ENCODE data around the gene MICOS13. TPM values are rescaled to one million over a fixed set of nuclear protein-coding genes. Genes with fewer than 3 reads are reported as not detected.

Gene MICOS13
- total RNA-seq, 2 experiments from 2014 or later: 42.6 to 44.1 TPM

- ATAC-seq (ENCODE audit: low read depth) (no peak), DNase-seq (no peak)
- Mint-ChIP-seq H3K36me3 (peaks cover 8% of the 10 kb centered on the region), H3K9me3 (peaks cover 1% of the 10 kb centered on the region), H3K27ac (no peak overlapping the region), H3K4me1 (peaks cover 13% of the 10 kb centered on the region), H3K27me3 (peaks cover 2% of the 10 kb centered on the region), H3K4me3 (no peak overlapping the region)
- POLR2A ChIA-PET: interaction anchor here (1.1 to 1.3 kb wide), 3 partner anchors 9 to 55 kb away, joined by 3 to 5 read pairs (median 4); partner anchors contain the start of genes SAFB and SAFB2
Observed at GRCh38 chr19:5677136-5677535, 3.2 kb downstream of the MICOS13 start.

GRCh38 chr19:5676772-5677105 is 3.6 kb downstream of the MICOS13 start:
- DNase-seq (no peak), ATAC-seq (ENCODE audit: low read depth) (no peak)
- POLR2A ChIA-PET: interaction anchor here (1.1 to 1.3 kb wide), 3 partner anchors 10 to 54 kb away, joined by 3 to 5 read pairs (median 4); partner anchors contain the start of genes SAFB and SAFB2
- no peaks in the 10 kb centered on the region for H3K27me3 Mint-ChIP-seq
- peaks cover 13% of the 10 kb centered on the region for H3K4me1 Mint-ChIP-seq
- H3K36me3 Mint-ChIP-seq: peaks cover 8% of the 10 kb centered on the region
- H3K27ac Mint-ChIP-seq: no peak overlapping the region
- H3K4me3 Mint-ChIP-seq: no peak overlapping the region
- peaks cover 1% of the 10 kb centered on the region for H3K9me3 Mint-ChIP-seq

- peaks cover 8% of the 10 kb centered on the region for H3K36me3 Mint-ChIP-seq
- H3K4me3 Mint-ChIP-seq: no peak overlapping the region
- H3K4me1 Mint-ChIP-seq: peaks cover 9% of the 10 kb centered on the region
- ATAC-seq (ENCODE audit: low read depth): no peak
- no peak for DNase-seq
- POLR2A ChIA-PET: interaction anchor here (1.1 to 1.3 kb wide), 3 partner anchors 10 to 54 kb away, joined by 3 to 5 read pairs (median 4); partner anchors contain the start of genes SAFB and SAFB2
- H3K27me3 Mint-ChIP-seq: no peaks in the 10 kb centered on the region
- H3K9me3 Mint-ChIP-seq: peaks cover 1% of the 10 kb centered on the region
- H3K27ac Mint-ChIP-seq: peak overlapping the region; percentile 73
Observed at GRCh38 chr19:5676105-5676771, 4.1 kb downstream of the MICOS13 start.

- no peak overlapping the region for H3K4me3 Mint-ChIP-seq
- H3K27ac Mint-ChIP-seq: no peak overlapping the region
- peaks cover 1% of the 10 kb centered on the region for H3K9me3 Mint-ChIP-seq
- peaks cover 8% of the 10 kb centered on the region for H3K36me3 Mint-ChIP-seq
- peaks cover 6% of the 10 kb centered on the region for H3K4me1 Mint-ChIP-seq
- H3K27me3 Mint-ChIP-seq: no peaks in the 10 kb centered on the region
- no peak for DNase-seq
- no peak for ATAC-seq (ENCODE audit: low read depth)
- POLR2A ChIA-PET: no interaction called here
Observed at GRCh38 chr19:5674714-5675113, 5.6 kb downstream of the MICOS13 start.

GRCh38 chr19:5673752-5674151 is 6.6 kb downstream of the MICOS13 start:
- Mint-ChIP-seq H3K9me3 (peaks cover 1% of the 10 kb centered on the region), H3K4me1 (peaks cover 3% of the 10 kb centered on the region), H3K27ac (no peak overlapping the region), H3K27me3 (no peaks in the 10 kb centered on the region), H3K4me3 (no peak overlapping the region), H3K36me3 (peaks cover 13% of the 10 kb centered on the region)
- POLR2A ChIA-PET: no interaction called here
- DNase-seq: no peak
- no peak for ATAC-seq (ENCODE audit: low read depth)

GRCh38 chr19:5672708-5673459 is 7.4 kb downstream of the MICOS13 start:
- Mint-ChIP-seq H3K27me3 (no peaks in the 10 kb centered on the region), H3K9me3 (peaks cover 1% of the 10 kb centered on the region), H3K27ac (no peak overlapping the region), H3K4me3 (no peak overlapping the region), H3K4me1 (peaks cover 3% of the 10 kb centered on the region), H3K36me3 (peaks cover 13% of the 10 kb centered on the region)
- POLR2A ChIA-PET: no interaction called here
- no peak for DNase-seq
- no peak for ATAC-seq (ENCODE audit: low read depth)

- no peak overlapping the region for H3K27ac Mint-ChIP-seq
- ATAC-seq (ENCODE audit: low read depth) (no peak), DNase-seq (no peak)
- H3K4me3 Mint-ChIP-seq: no peak overlapping the region
- POLR2A ChIA-PET: no interaction called here
- H3K36me3 Mint-ChIP-seq: peaks cover 17% of the 10 kb centered on the region
- no peaks in the 10 kb centered on the region for H3K27me3 Mint-ChIP-seq
- H3K9me3 Mint-ChIP-seq: peaks cover 1% of the 10 kb centered on the region
- H3K4me1 Mint-ChIP-seq: peaks cover 3% of the 10 kb centered on the region
Observed at GRCh38 chr19:5671600-5671999, 8.7 kb downstream of the MICOS13 start.

- Mint-ChIP-seq H3K27ac (no peak overlapping the region), H3K4me1 (peaks cover 11% of the 10 kb centered on the region), H3K9me3 (peaks cover 1% of the 10 kb centered on the region), H3K4me3 (no peak overlapping the region), H3K36me3 (peaks cover 22% of the 10 kb centered on the region), H3K27me3 (no peaks in the 10 kb centered on the region)
- POLR2A ChIA-PET: no interaction called here
- ATAC-seq (ENCODE audit: low read depth) (no peak), DNase-seq (no peak)
Observed at GRCh38 chr19:5669212-5669611, 11.1 kb downstream of the MICOS13 start.

- no peak overlapping the region for H3K4me3 Mint-ChIP-seq
- H3K4me1 Mint-ChIP-seq: peaks cover 11% of the 10 kb centered on the region
- no peaks in the 10 kb centered on the region for H3K27me3 Mint-ChIP-seq
- H3K9me3 Mint-ChIP-seq: no peaks in the 10 kb centered on the region
- DNase-seq (no peak), ATAC-seq (ENCODE audit: low read depth) (no peak)
- peaks cover 18% of the 10 kb centered on the region for H3K36me3 Mint-ChIP-seq
- POLR2A ChIA-PET: no interaction called here
- H3K27ac Mint-ChIP-seq: no peak overlapping the region
Observed at GRCh38 chr19:5667751-5668271, 12.5 kb downstream of the MICOS13 start.

GRCh38 chr19:5666921-5667610 is 13.2 kb downstream of the MICOS13 start:
- Mint-ChIP-seq H3K4me3 (no peak overlapping the region), H3K36me3 (peaks cover 18% of the 10 kb centered on the region), H3K9me3 (no peaks in the 10 kb centered on the region), H3K27ac (no peak overlapping the region), H3K4me1 (peaks cover 11% of the 10 kb centered on the region), H3K27me3 (no peaks in the 10 kb centered on the region)
- DNase-seq: no peak
- POLR2A ChIA-PET: no interaction called here
- ATAC-seq (ENCODE audit: low read depth): no peak

GRCh38 chr19:5665781-5666513 is 14.4 kb downstream of the MICOS13 start:
- Mint-ChIP-seq H3K36me3 (peaks cover 21% of the 10 kb centered on the region), H3K27ac (peak overlapping the region; percentile 61), H3K4me3 (no peak overlapping the region), H3K27me3 (no peaks in the 10 kb centered on the region), H3K9me3 (no peaks in the 10 kb centered on the region), H3K4me1 (peaks cover 11% of the 10 kb centered on the region)
- POLR2A ChIA-PET: no interaction called here
- DNase-seq (no peak), ATAC-seq (ENCODE audit: low read depth) (no peak)

GRCh38 chr19:5664515-5664914 is 15.8 kb downstream of the MICOS13 start:
- Mint-ChIP-seq H3K4me3 (no peak overlapping the region), H3K36me3 (peaks cover 21% of the 10 kb centered on the region), H3K4me1 (peaks cover 11% of the 10 kb centered on the region), H3K27me3 (no peaks in the 10 kb centered on the region), H3K9me3 (no peaks in the 10 kb centered on the region), H3K27ac (peak overlapping the region; percentile 48)
- POLR2A ChIA-PET: no interaction called here
- no peak for ATAC-seq (ENCODE audit: low read depth)
- no peak for DNase-seq

- Mint-ChIP-seq H3K4me1 (peaks cover 11% of the 10 kb centered on the region), H3K27ac (no peak overlapping the region), H3K36me3 (peaks cover 16% of the 10 kb centered on the region), H3K4me3 (no peak overlapping the region), H3K27me3 (no peaks in the 10 kb centered on the region), H3K9me3 (no peaks in the 10 kb centered on the region)
- POLR2A ChIA-PET: no interaction called here
- DNase-seq (no peak), ATAC-seq (ENCODE audit: low read depth) (no peak)
Observed at GRCh38 chr19:5663904-5664303, 16.4 kb downstream of the MICOS13 start.
